Fibroblast of lung (primary cell): ENCODE measurements around the gene DIP2C. TPM values are rescaled to one million over a fixed set of nuclear protein-coding genes. Genes with fewer than 3 reads are reported as not detected.

Source experiments
- DNase-seq, 2 donors: peaks; one replicate each; pipeline versions ENCODE4 v3.0.0 to v3.0.0-alpha.2; 2010; ENCODE audit warnings: low read depth in 2 of 2
- H2AFZ ChIP-seq: 2 replicates; pipeline ENCODE4 v1.5.1; 2012; ENCODE audit warnings: low read length, control low read depth, inconsistent platforms
- H3K27ac ChIP-seq: 2 replicates; pipeline ENCODE4 v1.5.1; 2011; ENCODE audit warnings: low read length, control low read depth; ENCODE audit not compliant: insufficient read depth
- H3K27me3 ChIP-seq: 2 replicates; pipeline ENCODE4 v1.5.1; 2011; ENCODE audit warnings: mild to moderate bottlenecking, low read length; ENCODE audit not compliant: control insufficient read depth, insufficient read depth
- H3K36me3 ChIP-seq: 2 replicates; pipeline ENCODE4 v1.5.1; 2011; ENCODE audit warnings: low read length; ENCODE audit not compliant: control insufficient read depth, insufficient read depth
- H3K4me1 ChIP-seq: 2 replicates; pipeline ENCODE4 v1.5.1; 2011; ENCODE audit warnings: low read length; ENCODE audit not compliant: control insufficient read depth, insufficient read depth; ENCODE audit errors: extremely low read depth
- H3K4me2 ChIP-seq: 2 replicates; pipeline ENCODE4 v1.5.1; 2011; ENCODE audit warnings: low read length, control low read depth; ENCODE audit not compliant: insufficient read depth; ENCODE audit errors: extremely low read depth
- H3K4me3 ChIP-seq, 4 experiments: fragments of 200-600 bp in 1 of 4; sonication (generic) in 1 of 4; replicated peaks in 1 of 4; 2 replicates each; pipeline ENCODE4 v1.5.1; 2011 to 2016; ENCODE audit warnings: low read length in 4 of 4, low read depth in 3 of 4, mild to moderate bottlenecking in 3 of 4, control low read depth in 2 of 4, inconsistent platforms in 1 of 4, mixed read lengths in 1 of 4; ENCODE audit not compliant: insufficient read depth in 1 of 4; ENCODE audit errors: control extremely low read depth in 1 of 4
- H3K79me2 ChIP-seq: 2 replicates; pipeline ENCODE4 v1.5.1; 2012; ENCODE audit warnings: mild to moderate bottlenecking, low read length, inconsistent platforms; ENCODE audit not compliant: control insufficient read depth, insufficient read depth
- H3K9ac ChIP-seq: 2 replicates; pipeline ENCODE4 v1.5.1; 2011; ENCODE audit warnings: mild to moderate bottlenecking, low read length, control low read depth; ENCODE audit not compliant: insufficient read depth
- H3K9me3 ChIP-seq: 2 replicates; pipeline ENCODE4 v1.5.1; 2012; ENCODE audit warnings: low read depth, low read length; ENCODE audit not compliant: control insufficient read depth, insufficient read depth
- H4K20me1 ChIP-seq: 2 replicates; pipeline ENCODE4 v1.5.1; 2011; ENCODE audit warnings: low read length; ENCODE audit not compliant: control insufficient read depth, insufficient read depth; ENCODE audit errors: extremely low read depth
- EZH2 ChIP-seq: IDR thresholded peaks from 2 replicates; pipeline ENCODE4 v1.5.1; 2012; ENCODE audit warnings: low read length, control low read depth, mild to moderate bottlenecking; ENCODE audit errors: missing control alignments
- polyA plus RNA-seq, 2 donors: library from polyadenylated mRNA; depleted of rRNA in 1 of 2; stranded (reverse) in 1 of 2; unstranded in 1 of 2; fragments of >200 nt; gene quantifications; 2 replicates each; pipeline ENCODE4 v1.2.1, GENCODE V29; 2011 to 2012; ENCODE audit warnings: missing spikeins in 1 of 2
- total RNA-seq: library from RNA; depleted of rRNA; stranded (reverse); fragments of >200 nt; gene quantifications from 2 replicates; pipeline ENCODE4 v1.2.1, GENCODE V29; 2014
- TF ChIP-seq, protein P1 (sequence below), 2 donors: IDR thresholded peaks in 1 of 2; conservative IDR thresholded peaks in 1 of 2; 1 replicate in 1 of 2; 2 replicates in 1 of 2; pipeline ENCODE4 v1.5.1; 2011 to 2012; ENCODE audit warnings: low read length in 2 of 2, control low read depth in 1 of 2, inconsistent platforms in 1 of 2, low read depth in 1 of 2, mild to moderate bottlenecking in 1 of 2

Gene DIP2C
- total and polyA plus RNA-seq, 2 donors (not counting 1 experiment from before 2014, with no cell fraction given) = 10.7 to 18.3 TPM

DNA sequence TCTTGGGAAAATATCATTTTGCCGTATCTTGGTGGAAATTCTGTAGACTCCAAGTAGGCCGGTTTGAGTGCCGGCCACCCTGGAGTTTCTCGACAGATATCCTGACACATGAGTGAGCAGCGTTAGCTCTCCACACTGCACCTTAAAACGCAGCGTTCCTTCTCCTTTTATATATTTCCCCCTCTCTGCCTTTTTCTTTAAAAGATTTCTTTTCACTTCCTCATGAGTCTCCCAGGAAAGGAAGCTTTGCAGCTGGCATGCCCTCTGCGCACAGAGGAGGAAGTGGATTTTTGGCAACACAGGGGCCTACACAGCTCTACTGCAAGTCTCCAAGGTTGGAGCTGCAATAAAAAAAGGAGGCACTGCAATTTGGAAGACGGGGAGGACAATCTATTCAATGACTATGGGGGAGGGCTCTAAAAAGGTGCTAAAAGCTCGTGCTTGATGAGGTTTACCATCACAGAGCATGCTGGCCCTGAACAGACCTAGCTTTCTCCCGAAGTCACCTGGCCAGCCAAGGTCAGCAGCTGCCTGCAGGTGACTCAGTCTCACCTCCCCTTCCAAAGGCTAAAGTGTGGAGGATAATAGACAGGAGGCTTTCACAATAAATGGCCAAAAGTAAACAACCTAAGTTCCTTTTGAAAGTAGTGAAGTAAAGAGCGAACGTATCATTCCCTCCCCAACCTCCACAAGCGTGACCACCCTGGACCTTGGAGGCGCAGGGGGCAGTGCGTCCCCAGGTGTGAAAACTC lies 301.4 kb downstream of the DIP2C start:
- no peaks in the 10 kb centered on the region for H4K20me1 ChIP-seq
- H3K9me3 ChIP-seq = no peaks in the 10 kb centered on the region
- H3K36me3 ChIP-seq = peaks cover 10% of the 10 kb centered on the region
- H3K4me2 ChIP-seq = no peak overlapping the region
- no peak overlapping the region for H2AFZ ChIP-seq
- no peak overlapping the region for H3K27ac ChIP-seq
- no peak overlapping the region for H3K9ac ChIP-seq
- H3K79me2 ChIP-seq = no peaks in the 10 kb centered on the region
- TF ChIP-seq, protein P1, sequence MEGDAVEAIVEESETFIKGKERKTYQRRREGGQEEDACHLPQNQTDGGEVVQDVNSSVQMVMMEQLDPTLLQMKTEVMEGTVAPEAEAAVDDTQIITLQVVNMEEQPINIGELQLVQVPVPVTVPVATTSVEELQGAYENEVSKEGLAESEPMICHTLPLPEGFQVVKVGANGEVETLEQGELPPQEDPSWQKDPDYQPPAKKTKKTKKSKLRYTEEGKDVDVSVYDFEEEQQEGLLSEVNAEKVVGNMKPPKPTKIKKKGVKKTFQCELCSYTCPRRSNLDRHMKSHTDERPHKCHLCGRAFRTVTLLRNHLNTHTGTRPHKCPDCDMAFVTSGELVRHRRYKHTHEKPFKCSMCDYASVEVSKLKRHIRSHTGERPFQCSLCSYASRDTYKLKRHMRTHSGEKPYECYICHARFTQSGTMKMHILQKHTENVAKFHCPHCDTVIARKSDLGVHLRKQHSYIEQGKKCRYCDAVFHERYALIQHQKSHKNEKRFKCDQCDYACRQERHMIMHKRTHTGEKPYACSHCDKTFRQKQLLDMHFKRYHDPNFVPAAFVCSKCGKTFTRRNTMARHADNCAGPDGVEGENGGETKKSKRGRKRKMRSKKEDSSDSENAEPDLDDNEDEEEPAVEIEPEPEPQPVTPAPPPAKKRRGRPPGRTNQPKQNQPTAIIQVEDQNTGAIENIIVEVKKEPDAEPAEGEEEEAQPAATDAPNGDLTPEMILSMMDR (conservative IDR thresholded peaks at IDR 0.05 in 1 of 2, IDR thresholded peaks at IDR 0.05 in 1 of 2; ENCODE audit: low read depth in 1 of 2, low read length in 2 of 2) = no peak
- TF ChIP-seq EZH2 = no peak
- H3K4me1 ChIP-seq = no peaks in the 10 kb centered on the region
- DNase-seq = no peak
- H3K4me3 ChIP-seq = no peak overlapping the region
- H3K27me3 ChIP-seq = no peaks in the 10 kb centered on the region

DNA sequence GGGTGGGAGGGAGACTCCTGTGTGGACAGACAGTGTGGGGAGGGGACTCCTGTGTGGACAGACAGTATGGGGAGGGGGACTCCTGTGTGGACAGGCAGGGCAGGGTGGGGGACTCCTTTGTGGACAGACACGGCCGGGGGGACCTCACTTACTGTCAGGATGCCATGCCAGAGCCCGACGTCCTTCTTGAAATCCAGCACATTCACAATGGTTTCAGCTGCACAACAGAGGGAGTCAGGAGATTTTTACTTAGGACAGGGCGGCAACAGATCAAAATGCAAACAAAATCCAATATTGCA lies 301.9 kb downstream of the DIP2C start:
- TF ChIP-seq EZH2 = no peak
- TF ChIP-seq, protein P1 (conservative IDR thresholded peaks at IDR 0.05 in 1 of 2, IDR thresholded peaks at IDR 0.05 in 1 of 2; ENCODE audit: low read depth in 1 of 2, low read length in 2 of 2) = no peak
- H3K4me3 ChIP-seq = no peak overlapping the region
- H3K27ac ChIP-seq = no peak overlapping the region
- no peak for DNase-seq
- H4K20me1 ChIP-seq = no peaks in the 10 kb centered on the region
- no peak overlapping the region for H2AFZ ChIP-seq
- H3K9ac ChIP-seq = no peak overlapping the region
- no peaks in the 10 kb centered on the region for H3K4me1 ChIP-seq
- H3K27me3 ChIP-seq = no peaks in the 10 kb centered on the region
- no peaks in the 10 kb centered on the region for H3K9me3 ChIP-seq
- peaks cover 10% of the 10 kb centered on the region for H3K36me3 ChIP-seq
- no peak overlapping the region for H3K4me2 ChIP-seq
- H3K79me2 ChIP-seq = no peaks in the 10 kb centered on the region

DNA sequence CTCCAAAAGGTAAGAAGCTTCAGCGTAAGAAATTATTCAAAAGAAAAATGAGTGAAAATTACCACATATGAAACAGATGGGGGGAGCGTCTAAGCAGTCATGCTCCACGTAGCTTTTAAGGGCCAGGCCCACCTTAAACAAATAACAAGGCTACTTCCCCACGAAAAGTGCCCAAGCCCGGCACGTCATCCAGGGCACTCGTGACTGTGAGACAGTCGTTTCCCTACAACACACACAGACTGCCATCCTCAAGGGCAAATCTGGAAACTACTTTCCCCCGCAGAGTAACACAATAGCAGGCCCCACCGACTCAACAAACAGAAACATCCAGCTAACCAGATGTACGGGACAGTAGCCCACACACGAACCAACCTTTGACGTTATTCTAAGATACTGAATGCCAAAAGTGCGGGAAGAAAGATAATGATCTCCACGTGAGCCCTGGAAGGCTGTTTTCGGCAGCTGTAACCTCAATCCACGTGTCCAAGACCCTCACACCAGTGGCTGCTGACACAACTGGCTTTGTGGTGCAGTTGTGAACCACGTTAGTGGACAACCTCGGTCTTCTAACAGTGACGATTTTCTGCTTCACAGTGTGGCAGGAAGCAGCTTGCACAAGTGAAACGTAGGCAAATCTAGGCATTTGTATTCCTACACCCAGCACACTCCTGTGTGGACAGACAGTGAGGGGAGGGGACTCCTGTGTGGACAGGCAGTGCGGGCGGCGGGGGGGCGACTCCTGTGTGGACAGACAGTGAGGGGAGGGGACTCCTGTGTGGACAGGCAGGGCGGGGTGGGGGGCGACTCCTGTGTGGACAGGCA lies 302.5 kb downstream of the DIP2C start:
- H3K9ac ChIP-seq = no peak overlapping the region
- no peak overlapping the region for H2AFZ ChIP-seq
- DNase-seq = no peak
- no peak for TF ChIP-seq EZH2
- TF ChIP-seq, protein P1 (conservative IDR thresholded peaks at IDR 0.05 in 1 of 2, IDR thresholded peaks at IDR 0.05 in 1 of 2; ENCODE audit: low read depth in 1 of 2, low read length in 2 of 2) = no peak
- no peaks in the 10 kb centered on the region for H4K20me1 ChIP-seq
- no peaks in the 10 kb centered on the region for H3K27me3 ChIP-seq
- peaks cover 10% of the 10 kb centered on the region for H3K36me3 ChIP-seq
- H3K4me3 ChIP-seq = no peak overlapping the region
- H3K4me2 ChIP-seq = no peak overlapping the region
- H3K4me1 ChIP-seq = no peaks in the 10 kb centered on the region
- H3K79me2 ChIP-seq = no peaks in the 10 kb centered on the region
- H3K27ac ChIP-seq = no peak overlapping the region
- no peaks in the 10 kb centered on the region for H3K9me3 ChIP-seq
